Anterior cingulate cortex (tissue), 58 donors: Measurements from ENCODE around the gene ZNF91.
"Not testable (repeated sequence)": the region's sequence is repeated elsewhere in the genome, so short reads cannot be mapped to it uniquely, and the experiment has no call there.

Source experiments
- DNase-seq, 58 donors: peaks; one replicate each; lab custom pipeline; 2025; lab: John Stamatoyannopoulos, UW

Gene ZNF91

DNA sequence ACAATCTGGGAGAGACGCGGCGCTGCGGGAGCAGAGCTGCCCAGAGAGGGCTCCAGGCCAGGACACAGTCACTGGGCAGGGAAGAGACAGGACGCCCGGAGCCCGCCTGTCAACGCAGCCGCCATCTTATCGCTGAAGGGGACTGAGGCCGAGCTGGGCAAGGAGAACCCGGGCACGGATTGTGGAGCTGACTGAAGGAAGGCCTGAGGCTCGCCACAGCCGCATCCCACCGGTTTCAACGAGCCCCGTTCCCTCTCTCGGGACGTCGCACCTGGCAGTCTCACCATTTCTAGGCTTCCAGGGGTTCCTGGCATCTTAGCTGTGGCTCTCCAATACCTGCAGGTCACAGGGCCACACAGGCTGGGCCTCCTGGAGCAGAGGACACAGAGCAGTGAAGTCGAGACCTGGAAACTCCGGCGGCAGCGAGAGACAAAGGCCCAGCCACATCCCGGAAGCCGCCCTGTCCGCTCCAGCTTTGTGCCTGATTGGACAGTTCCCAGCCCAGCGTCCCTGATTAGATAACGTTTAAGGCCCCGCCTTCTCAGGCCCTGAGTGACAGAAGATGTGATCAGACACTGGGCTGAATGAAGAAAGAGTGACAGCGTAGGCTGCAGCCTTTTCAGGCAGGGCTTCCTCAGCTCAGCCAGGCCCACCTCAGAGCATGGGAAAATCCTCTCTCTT, at the start of gene ZNF91:
Gene ZNF91, minus strand, starts transcription at position 431 of the 681 bp plus-strand sequence. Its CDS starts 117 bp downstream, at position 314.
- peak; percentile 62 to 98 (median 95) for DNase-seq

DNA sequence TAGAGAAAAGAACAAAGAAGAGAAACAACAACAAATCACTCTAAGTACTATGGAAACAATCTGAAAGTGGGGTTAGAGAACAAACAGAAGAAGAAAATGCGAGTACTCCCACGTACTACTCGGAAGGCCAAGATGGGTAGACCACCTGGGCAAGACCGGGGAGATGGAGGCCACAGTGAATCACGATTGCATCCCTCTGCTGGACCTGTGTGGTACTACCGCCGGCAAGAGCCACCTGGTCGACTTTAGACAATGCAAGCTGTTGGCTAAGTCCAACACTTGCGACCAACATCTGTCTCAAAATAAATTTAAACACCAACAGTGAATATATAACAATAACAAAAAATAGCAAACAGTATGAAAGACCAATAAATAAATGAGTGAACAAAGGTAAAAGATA, 45.5 kb upstream of the ZNF91 start:
- DNase-seq, result no peak

DNA sequence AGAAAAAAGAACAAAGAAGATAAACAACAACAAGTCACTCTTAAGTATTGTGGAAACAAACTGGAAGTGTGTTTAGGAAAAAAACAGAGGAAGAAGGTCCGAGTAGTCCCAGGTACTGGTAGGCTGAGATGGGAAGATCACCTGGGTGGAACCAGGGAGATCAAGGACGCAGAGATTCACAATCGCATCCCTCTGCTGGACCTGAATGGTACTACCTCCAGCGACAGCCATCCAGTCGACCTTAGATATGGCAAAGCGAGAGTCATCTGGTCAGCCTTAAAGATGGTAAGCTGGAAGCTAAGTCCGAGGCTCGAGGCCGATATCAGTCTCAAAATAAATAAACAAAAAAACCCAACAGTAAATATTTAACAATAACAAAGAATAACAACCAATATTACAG, 44.9 kb upstream of the ZNF91 start:
- no peak for DNase-seq

DNA sequence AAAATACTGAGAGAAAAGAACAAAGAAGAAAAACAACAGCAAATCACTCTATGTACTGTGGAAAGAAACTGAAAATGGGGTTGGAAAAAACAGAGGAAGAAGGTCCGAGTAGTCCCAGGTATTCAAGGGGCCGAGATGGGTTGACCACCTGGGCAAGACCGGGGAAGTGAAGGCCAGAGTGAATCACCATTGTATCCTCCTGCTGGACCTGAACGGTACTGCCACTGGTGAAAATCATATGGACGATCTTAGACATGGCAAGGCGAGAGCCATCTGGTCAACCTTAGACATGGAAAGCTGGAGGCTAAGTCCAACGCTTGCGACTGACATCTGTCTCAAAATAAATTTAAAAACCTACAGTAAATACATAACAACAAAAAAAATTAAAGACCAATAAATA, 44.4 kb upstream of the ZNF91 start:
- no peak for DNase-seq

DNA sequence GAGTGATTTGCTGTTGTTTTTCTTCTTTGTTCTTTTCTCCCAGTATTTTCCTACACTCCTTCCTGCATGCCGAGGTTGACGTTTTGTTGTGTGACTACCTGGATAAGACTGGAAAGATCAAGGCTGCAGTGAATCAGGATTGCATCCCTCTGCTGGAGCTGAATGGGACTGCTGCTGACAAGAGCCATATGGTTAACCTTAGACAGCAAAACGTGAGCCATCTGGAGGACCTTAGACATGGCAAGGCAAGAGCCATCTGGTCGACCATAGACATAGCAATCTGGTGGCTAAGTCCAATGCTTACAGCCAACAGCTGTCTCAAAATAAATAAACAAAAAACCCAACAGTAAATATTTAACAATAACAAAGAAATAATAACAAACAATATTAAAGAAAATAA, 42.6 kb upstream of the ZNF91 start:
- no peak for DNase-seq

DNA sequence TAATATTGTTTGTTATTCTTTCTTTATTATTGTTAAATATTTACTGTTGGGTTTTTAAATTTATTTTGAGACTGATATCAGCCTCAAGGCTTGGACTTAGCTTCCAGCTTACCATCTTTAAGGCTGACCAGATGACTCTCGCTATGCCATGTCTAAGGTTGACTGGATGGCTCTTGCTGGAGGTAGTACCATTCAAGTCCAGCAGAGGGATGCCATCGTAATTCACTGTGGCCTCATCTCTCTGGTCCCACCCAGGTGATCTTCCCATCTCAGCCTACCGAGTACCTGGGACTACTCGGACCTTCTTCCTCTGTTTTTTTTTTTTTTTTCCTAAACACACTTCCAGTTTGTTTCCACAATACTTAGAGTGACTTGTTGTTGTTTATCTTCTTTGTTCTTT, 41.7 kb upstream of the ZNF91 start:
- DNase-seq, result no peak

DNA sequence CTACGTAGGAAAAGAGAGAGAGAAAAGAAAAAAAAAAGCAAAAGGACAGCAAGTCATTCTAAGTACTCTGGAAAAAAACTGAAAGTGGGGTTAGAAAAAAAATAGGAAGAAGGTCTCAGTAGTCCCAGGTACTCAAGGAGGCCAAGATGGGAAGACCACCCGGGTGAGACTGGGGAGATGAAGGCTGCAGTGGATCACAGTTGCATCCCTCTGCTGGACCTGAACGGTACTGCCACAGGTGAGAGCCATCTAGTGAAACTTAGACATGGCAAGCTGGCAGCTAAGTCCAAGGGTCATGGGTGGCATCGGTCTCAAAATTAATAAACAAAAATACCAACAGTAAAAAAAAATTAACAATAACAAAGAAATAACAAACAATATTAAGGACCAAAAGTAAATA, 41.0 kb upstream of the ZNF91 start:
- DNase-seq, result no peak

DNA sequence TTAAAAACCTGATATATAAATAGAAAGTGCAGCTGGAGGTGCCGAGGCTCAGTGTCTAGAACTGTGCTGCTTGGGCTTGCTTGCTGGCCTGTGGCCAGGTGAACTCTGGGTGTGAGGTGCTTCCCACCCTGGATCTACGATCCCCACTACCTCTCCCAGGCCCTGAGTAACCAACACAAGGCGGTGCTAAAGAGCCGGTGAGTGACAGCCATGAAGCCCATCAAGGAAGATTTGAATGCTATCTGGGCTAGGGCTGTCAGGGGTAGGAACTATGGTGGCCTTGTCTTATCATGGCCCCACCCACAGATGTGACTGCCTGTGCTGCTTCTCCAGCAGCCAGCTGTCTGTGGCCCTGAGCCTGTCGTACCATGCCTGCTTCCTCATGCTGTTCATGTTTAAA, 25.6 kb upstream of the ZNF91 start:
- no peak for DNase-seq

DNA sequence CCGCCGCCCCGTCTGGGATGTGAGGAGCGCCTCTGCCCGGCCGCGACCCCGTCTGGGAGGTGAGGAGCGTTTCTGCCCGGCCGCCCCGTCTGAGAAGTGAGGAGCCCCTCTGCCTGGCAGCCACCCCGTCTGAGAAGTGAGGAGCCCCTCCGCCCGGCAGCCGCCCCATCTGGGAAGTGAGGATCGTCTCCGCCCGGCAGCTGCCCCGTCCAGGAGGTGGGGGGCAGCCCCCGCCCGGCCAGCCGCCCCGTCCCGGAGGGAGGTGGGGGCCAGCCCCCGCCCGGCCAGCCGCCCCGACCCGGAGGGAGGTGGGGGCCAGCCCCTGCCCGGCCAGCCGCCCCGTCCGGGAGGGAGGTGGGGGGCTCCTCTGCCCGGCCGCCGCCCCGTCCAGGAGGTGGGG, 24.0 kb upstream of the ZNF91 start:
- not testable (repeated sequence) for DNase-seq

DNA sequence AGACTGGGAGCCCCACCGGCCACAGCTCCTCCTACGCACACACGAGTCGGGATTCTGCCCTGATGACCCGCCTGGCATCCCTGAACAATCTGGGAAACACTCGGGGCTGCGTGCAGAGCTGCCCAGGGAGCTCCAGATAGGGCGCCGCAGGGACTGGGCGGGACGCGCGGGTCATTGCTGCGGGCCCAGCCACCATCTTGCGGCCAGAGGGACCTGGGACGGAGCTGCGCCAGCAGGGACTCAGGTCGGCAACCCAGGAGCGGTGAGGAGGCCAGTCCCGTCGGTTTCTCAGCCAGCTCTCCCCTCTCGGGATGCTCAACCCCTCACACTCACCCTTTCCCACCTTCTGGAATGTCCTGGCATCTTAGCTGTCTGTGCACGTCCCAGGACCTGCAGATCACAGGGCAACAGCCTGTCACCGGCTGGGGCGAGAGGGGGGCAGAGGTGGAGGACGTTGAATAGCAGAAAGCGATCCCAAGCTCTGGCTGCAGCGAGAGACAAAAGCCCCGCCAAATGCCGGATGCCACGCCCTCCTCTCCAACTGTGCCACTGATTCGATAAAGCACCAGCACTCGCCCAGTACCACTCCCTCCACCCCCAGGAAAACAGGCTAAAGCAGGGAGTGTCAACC, 20.4 kb upstream of the ZNF91 start:
- DNase-seq, result peak in 7 of 58 donors; percentile 0 to 11 (median 2)

DNA sequence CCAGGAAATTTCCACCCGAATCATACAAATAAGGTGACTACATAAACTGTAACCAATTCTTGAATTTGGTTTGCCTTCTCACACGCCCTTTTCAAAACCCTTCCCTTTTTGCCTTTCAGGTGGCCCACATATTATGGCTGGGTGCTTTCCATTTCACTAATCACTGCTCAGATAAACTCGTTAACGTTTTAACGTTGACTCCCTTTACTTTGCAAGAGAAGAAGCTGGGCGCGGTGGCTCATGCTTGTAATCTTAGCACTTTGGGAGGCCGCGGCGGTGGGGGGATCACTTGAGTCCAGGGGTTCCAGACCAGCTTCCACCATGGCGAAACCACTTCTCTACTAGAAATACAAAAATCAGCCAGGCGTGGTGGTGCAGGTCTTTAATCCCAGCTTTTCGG, 19.8 kb upstream of the ZNF91 start:
- DNase-seq, result no peak

DNA sequence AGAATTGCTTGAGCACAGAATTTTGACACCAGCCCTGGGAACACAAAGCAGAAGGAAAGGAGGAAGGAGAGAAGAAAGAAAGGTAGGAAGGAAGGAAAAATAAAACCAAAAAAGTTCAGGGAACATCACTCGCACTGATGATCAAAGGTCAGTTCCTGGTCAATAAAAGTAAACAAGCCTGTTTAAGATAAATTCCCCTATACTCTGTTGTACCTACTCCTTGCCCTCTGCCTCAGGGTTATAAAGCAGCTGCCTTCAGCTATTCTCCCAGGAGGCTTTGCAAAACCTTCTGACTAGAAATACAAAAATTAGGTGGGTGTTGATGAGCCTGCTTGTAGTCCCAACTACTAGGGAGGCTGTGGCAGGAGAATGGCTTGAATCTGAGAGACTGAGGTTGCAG, 14.9 kb upstream of the ZNF91 start:
- no peak for DNase-seq

DNA sequence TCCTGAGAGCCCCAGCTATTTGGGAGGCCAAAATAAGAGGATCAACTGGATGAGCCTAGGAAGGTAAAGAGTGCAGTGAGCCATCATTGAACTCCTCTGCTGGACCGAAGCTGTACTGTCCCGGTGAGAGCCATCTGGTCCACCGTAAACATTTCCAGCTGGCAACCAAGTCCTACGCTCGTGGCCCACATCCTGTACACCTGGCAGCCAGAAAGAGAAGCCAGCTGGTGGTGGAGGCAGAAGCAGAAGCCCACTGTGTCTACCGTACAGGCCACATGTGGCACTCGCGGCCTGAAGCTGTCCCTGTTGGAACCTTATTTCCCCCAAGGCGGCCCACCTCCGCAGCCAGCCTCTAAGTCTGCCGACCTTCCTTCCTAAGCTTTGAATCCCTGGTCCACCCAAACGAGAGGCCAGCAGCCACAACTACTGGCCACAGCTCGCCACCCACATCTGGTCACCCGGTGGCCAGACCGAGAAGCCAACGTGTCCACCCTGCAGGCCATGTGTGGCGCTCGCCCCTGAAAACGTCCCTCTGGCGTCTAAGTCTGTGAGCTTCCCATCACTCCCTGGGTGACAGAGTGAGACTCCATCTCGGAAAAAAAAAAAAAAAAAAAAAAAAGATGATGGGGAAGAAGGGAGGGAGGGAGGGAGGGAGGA, 14.2 kb upstream of the ZNF91 start:
- no peak for DNase-seq

DNA sequence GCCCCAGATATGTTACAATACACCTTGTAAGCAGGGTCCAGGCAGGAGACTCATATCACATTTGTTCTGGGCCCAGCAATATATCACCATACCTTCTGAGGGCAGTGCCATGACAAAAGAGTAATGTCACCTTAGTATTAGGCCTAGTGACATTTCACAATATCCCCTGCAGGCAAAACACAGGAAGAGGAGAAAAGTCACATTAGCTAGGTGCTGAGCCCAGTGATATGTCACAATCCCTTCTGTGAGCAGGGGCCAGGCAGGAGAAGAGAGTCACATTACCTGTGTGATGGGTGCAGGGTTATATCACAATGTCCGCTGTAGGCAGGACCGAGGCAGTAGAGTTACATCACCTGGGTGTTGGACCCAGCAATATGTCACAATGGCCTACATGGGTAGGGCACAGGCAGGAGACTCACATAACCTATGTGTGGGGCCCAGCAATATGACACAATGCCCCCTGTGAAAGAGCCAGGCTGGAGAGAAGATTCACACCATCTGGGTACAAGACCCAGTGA, 12.4 kb upstream of the ZNF91 start:
- DNase-seq, result no peak

DNA sequence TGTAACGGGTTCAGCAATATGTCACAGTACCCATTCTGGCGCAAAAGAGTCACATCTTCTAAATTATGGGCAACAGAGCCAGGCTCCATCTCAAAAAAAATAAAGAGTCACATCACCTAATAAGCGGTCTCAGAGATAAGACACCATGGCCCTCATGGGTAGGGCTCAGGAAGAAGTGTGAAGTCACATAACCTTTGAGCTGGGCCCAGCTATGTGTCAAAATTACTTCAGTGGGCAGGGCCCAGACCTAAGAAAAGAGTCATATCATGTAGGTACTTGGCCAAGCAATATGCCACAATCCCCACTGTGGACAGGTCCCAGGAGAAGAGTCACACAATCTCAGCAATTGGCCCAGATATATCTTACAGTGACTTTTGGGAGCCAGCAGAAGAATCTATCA, 11.4 kb upstream of the ZNF91 start:
- no peak for DNase-seq

DNA sequence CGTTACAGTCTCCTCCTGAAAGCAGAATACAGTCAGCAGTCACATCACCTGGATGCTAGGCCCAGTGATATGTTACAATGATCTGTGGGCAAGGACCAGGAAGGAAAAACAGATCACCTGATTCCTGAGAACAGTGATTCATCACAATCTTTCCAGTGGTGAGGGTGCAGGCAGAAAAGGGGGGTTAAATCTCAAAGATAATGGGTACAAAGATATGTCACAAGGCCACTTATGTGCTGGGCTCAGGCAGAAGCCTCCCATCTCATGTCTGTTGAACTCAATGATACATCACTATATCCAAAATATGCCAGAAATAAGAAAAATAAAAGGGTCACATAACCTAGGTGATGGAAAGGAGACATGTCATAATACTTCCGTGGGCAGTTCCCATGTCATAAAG, 10.8 kb upstream of the ZNF91 start:
- no peak for DNase-seq

DNA sequence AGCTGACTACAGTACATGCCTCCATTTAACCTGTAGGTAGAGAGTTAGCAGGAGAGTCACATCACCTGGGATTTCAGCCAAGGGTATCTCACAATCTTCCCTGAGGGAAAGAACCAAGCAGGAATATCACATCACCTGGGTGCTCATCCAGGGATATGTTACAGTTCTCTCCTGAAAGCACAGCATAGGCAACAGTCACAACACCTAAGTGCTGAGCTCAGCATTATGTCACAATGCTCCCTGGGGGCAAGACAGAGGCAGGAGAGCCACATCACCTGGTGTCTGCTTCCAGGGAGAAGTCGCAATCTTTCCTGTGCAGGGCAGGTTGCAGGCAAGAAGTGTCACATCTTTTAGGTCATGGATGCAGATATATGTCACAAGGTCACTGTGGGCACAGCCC, 9.4 kb upstream of the ZNF91 start:
- no peak for DNase-seq

DNA sequence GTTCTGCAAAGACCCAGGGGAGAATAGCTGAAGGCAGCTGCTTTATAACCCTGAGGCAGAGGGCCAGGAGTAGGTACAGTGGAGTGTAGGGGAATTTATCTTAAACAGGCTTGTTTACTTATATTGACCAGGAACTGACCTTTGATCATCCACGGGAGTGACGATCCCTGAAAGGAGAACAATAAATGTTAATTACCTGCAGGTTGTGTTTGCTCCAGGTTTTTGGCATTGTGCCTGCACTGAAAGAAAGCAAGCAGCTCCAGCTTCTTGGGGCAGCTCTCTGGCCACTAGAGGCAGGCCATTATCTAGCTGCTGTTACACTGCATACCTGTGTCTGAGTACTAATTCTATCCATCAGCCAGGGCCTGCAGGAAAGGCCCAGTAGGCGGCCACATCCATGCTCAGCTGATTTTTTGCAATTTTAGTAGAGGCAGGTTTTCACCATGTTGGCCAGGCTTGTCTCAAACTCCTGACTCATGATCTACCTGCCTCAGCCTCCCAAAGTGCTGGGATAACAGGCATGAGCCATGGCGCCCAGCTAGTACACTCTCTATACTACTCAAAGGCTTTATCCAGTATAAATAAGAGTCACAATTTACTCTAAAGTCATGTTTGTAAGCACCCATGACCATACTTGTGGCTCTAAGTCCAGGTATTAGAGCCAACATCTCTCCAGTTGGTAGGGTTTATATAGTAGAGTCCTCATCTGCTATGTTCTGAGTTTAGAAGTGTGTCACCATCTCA, 8.5 kb upstream of the ZNF91 start:
- no peak for DNase-seq

DNA sequence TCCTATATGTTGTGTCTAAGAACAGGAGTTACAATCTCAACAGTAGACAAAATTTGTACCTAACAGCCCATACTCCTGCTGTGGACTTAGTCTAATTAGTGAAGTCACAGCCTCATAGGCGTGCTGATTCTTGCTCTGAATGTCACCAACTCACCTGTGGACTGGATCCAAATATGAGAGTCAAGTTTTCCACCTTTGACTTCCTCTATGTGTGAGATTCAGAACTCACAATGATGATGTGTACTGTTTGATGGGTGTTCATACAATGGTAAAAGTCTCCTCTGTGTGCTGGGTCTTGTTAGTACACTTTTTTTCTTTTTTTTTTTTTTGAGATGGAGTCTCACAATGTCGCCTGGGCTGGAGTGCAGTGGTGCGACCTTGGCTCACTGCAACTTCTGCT, 7.8 kb upstream of the ZNF91 start:
- DNase-seq, result no peak

DNA sequence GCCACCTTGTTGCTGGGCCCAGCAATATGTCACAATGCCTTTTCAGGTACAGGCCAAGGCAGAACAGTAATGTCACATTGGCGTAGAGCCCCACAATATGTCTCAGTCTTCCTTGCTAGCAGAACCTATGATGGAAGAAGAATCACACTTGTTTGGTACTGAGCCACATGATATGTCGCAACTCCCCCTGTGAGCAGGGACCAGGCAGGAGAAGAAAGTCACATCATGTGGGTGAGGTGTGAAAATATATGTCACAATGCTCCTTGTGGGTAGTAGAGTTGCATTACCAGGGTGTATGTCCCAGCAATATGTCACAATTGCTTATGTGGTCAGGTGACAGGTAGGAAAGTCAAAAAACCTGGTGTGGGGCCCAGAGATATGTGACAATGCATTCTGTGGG, 7.1 kb upstream of the ZNF91 start:
- DNase-seq, result no peak

DNA sequence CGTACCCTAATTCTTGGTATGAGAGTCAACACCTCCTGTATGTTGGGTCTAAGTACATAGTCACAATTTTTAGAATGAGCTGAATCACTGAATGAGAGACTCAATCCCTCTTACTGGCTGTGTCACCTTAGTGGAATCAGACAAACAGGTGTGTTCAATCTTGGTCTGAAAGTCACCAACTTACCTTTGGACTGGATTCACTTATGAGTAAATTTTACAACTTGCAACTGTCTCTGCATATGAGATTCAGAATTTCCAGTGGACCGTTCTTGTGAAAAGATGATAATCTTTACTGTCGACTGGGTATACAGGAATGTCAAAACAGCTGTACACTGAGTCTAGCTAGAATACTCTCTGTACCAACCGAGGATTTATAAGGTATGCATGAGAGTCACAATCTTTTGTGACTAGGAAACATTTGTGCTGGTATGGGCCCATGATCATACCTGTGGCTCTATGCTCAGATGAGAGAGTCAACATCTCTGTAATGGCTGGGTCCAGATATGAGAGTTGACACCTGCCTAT, 5.9 kb upstream of the ZNF91 start:
- DNase-seq, result no peak
